ENCODE results near the gene CENATAC.
"Not testable (repeated sequence)": the region's sequence is repeated elsewhere in the genome, so short reads cannot be mapped to it uniquely, and the experiment has no call there.

The CENATAC gene

GRCh38 chr11:119026970-119027369 lies 29.0 kb downstream of the CENATAC start:
- no peak for DNase-seq (ENCODE audit: low read depth)

- no peak for DNase-seq (ENCODE audit: low read depth)
Measured at GRCh38 chr11:119027561-119028345, 29.8 kb downstream of the CENATAC start.

- no peak for DNase-seq (ENCODE audit: low read depth)
Measured at GRCh38 chr11:119028346-119029068, 30.6 kb downstream of the CENATAC start.

GRCh38 chr11:119029069-119029339 lies 31.1 kb downstream of the CENATAC start:
- DNase-seq (ENCODE audit: low read depth): no peak

DNA sequence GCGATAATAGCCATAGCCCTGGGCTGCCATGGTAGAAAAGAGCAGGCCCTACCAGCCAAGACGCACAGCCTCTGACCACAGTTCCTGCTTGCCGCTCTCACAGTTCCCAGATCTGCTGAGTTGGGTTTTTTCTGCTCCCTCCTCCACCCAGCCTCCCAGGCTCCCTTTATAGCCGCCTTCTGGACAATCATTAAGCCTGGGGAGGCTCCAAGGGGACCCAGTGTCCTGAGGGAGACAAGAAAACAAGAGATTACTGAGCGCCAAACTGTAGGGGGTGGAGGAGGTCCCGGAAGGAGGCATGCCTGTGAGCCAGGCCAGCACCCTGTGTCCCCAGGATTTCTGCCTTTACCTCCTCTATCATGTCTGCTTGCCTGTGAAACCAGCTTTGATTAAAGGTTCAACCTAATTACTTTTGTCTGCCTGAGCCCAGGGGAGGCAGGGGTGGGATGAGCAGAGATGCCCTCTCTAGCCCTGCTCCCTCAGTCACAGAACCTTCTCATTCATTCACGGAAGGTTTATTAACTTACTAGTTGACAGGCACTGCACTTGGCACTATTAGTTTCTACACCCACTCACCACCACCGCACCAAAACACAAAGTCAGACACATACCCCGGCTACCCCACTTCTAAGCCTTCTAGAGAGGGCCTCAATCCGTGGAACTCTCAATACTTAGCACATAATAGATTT lies 31.5 kb downstream of the CENATAC start:
- no peak for DNase-seq (ENCODE audit: low read depth)

GRCh38 chr11:119030029-119030328 lies 32.0 kb downstream of the CENATAC start:
- DNase-seq (ENCODE audit: low read depth): no peak

DNA sequence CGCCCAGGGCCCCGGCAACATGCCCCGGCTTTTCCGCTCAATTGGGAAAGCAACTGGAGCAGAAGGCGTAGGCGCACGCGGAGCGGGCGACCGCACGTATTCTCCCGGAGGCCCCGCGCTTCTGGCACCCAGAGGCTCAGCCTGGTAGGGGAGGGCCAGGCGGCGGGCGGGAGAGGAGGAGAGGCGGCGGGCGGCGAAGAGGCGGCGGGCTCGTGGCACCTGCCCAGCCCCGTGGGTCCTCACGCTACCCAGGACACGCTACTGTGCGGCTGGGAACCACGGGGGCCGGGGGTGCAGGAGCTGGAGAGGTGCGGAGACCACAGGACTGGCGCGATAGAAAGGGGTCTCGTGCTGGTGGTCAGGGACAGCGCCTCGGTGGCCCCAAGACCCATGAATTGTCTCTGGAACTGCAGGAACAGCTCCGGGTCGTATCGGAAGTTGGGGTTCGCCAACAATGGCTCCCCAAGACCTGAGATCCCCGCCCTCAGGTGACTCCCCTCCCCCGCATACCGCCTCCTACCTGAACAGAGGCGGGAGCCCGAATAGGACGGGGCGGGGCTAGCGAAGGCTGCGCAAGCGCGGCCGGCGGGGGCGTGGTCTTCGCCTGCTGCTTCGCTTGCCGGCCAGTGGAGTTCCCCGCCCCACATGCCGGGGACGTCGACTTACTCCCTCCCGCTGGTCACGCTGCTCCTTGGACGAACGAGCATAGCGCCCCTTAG lies 32.5 kb downstream of the CENATAC start, which contains the start of gene SLC37A4:
TSS of gene SLC37A4 (minus strand) at position 549 of the 719 bp plus-strand sequence.
- DNase-seq (ENCODE audit: low read depth): peak; percentile 71

DNA sequence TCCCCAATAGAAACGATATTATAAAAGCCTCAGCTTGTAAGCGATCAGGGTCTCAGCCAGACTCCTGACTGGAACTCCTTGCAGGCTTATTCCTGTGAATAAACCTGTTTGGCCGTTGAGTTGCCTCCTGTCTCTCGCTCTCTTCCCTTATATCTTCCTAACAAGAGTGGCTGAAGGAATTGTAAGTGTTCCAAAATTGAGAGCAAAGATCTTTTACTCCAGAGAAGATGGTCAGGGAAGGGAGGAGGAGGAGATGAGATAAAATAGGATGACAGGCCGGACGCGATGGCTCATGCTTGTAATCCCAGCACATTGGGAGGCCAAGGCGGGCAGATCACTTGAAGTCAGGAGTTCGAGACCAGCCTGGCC lies 34.0 kb downstream of the CENATAC start:
- DNase-seq (ENCODE audit: low read depth): no peak

DNA sequence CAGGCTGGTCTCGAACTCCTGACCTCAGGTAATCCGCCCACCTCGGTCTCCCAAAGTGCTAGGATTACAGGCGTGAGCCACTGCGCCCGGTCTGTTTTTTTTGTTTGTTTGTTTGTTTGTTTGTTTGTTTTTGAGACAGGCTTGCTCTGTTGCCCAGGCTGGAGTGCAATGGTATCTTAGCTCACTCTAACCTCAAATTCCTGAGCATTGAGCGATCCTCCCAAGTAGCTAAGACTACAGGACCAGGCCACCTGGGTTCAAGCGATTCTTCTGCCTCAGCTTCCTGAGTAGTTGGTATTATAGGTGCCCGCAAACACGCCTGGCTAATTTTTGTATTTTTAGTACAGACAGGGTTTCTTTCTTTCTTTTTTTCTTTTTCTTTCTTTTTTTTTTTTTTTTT lies 35.5 kb downstream of the CENATAC start:
- not testable (repeated sequence) for DNase-seq (ENCODE audit: low read depth)

GRCh38 chr11:119034813-119035212 lies 36.9 kb downstream of the CENATAC start:
- no peak for DNase-seq (ENCODE audit: low read depth)

DNA sequence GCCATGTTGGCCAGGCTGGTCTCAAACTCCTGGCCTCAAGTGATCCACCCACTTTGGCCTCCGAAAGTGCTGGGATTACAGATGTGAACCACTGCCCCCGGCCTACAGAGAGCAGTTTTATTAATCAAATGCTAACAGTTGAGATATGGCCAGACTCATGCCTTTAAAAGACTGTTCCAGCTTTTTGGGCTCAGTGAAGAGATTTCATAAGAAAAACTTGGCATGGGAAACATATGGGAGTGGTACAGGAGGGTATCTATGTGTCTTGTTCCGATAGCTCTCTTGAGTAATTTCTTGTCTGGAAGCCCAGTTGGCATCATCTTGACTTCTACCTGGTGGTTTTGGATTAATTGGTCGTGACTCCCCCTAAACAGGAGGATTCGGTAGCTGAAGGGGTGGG lies 40.9 kb downstream of the CENATAC start:
- DNase-seq (ENCODE audit: low read depth): no peak

DNA sequence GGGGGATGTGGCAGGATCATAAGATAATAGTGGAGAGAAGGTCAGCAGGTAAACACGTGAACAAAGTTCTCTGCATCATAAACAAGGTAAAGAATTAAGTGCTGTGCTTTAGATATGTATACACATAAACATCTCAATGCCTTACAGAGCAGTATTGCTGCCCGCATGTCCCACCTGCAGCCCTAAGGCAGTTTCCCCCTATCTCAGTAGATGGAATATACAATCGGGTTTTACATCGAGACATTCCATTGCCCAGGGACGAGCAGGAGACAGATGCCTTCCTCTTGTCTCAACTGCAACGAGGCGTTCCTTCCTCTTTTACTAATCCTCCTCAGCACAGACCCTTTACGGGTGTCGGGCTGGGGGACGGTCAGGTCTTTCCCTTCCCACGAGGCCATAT lies 41.5 kb downstream of the CENATAC start:
- not testable (repeated sequence) for DNase-seq (ENCODE audit: low read depth)

DNA sequence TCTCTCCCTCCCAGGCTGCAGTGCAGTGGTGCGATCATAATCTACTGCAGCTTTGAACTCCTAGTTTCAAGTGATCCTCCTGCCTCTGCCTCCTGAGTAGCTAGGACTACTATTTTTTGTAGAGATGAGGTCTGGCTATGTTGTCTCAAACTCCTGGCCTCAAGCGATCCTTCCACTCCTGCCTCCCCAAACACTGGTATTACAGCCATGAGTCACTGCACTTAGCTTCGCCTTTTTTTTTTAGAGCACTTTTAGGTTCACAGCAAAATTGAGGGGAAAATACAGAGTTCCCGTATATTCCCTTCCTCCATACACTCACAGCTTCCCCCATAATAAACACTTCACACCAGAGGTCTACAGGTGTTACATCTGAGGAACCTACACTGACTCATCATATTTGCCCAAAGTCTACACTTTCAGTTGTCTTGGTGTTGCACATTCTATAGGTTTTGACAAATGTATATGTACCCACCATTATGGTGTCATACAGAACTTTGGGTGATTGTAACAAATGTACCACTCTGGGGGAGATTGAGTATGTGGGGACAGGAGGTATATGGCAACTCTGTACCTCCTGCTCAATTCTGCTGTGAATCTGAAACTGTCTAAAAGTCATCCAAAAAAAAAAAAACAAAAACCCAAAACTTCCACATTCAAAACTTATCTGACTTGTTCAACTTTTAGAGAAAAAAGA lies 44.0 kb downstream of the CENATAC start:
- no peak for DNase-seq (ENCODE audit: low read depth)

GRCh38 chr11:119042927-119043326 lies 45.0 kb downstream of the CENATAC start:
- no peak for DNase-seq (ENCODE audit: low read depth)

GRCh38 chr11:119044708-119045107 lies 46.8 kb downstream of the CENATAC start:
- DNase-seq (ENCODE audit: low read depth): no peak

- no peak for DNase-seq (ENCODE audit: low read depth)
Measured at GRCh38 chr11:119046489-119046888, 48.6 kb downstream of the CENATAC start.

- no peak for DNase-seq (ENCODE audit: low read depth)
Measured at GRCh38 chr11:119047205-119047604, 49.3 kb downstream of the CENATAC start.

GRCh38 chr11:119048644-119049043 lies 50.7 kb downstream of the CENATAC start:
- DNase-seq (ENCODE audit: low read depth): no peak

DNA sequence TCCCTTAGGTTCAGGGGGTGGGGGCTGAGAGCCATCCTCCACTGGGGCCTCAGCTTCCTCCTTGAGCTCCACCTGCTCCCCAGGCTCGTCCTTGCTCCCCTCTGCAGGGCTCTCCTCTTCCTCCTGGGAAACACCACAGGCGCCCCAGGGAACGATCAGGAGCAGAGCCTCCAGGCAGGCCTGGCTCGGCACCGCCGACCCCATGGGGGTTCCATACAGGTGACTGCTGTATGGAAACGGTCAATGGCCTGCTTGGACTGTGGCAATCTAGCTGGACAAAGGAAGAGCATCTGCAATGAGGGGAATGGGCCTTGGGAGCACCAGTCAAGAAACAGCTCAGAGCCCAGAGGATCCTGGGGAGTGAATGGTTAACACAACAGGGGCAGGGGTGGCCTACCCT lies 51.1 kb downstream of the CENATAC start:
- no peak for DNase-seq (ENCODE audit: low read depth)

DNA sequence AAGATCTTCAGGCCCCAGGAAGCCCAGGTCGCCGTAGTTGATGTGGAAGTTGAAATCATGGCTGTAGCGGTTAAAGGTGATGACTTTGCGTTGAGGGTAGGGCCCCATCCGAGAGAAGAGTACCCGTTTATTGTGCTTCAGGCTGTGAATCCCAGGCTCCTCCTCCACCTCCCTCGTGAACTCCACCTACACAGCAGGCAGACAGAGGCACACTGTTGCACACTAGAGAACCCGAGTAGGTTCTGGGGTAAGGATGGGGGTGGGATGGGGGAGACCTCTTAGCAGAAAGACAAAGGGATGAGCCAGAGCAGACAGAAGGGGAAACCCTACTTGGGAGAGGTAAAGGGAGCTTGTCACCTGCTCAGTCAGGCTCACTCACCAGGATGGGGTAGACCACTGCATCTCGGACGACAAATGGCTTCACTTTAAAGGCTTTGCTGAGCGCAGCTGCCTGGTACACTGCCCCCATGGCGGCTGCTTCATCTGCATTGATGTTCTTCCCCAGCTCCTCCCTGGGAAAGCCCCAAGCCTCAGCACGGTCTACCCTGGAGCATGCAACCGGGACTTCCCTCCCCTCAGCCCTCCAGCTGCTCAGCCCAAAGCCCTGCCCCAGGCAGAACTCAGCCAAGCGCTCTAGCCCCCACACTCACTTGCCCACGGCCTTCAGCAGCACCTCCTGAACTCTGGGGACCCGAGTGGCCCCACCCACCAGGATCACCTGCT lies 53.7 kb downstream of the CENATAC start:
- no peak for DNase-seq (ENCODE audit: low read depth)

DNA sequence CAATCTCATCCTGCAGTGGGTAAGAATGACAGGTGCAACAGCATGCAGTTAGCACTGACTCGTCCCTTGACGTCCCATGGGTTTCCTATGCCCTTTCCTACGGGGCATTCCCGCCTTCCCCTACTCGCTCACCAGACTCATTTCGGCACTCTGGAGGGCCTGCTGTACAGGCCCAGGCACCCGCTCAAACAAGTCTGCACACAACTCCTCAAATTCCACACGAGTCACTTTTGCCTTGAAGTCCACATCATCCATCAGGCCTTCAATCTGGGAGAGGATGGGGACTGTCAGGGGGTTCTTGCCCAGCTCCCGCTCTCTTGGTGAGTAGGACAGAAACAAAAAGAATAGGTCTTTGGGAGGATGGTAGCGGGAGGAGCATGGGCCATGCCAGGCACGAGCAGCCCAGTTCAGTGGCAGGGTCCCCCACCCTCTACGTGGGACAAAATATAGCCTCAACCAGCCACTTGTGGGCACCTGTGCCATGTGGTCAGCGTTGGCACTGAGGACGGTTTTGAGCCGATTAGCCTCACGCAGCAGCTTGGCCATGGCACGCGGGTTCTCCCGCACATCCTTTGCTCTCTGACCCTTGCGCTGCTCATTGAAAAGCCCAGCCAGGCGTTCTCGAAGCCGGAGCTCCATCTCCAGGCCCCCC lies 54.4 kb downstream of the CENATAC start:
- DNase-seq (ENCODE audit: low read depth): no peak

Data from GM04503 (cell line).